ENCODE results near the gene RNF126.

DNA sequence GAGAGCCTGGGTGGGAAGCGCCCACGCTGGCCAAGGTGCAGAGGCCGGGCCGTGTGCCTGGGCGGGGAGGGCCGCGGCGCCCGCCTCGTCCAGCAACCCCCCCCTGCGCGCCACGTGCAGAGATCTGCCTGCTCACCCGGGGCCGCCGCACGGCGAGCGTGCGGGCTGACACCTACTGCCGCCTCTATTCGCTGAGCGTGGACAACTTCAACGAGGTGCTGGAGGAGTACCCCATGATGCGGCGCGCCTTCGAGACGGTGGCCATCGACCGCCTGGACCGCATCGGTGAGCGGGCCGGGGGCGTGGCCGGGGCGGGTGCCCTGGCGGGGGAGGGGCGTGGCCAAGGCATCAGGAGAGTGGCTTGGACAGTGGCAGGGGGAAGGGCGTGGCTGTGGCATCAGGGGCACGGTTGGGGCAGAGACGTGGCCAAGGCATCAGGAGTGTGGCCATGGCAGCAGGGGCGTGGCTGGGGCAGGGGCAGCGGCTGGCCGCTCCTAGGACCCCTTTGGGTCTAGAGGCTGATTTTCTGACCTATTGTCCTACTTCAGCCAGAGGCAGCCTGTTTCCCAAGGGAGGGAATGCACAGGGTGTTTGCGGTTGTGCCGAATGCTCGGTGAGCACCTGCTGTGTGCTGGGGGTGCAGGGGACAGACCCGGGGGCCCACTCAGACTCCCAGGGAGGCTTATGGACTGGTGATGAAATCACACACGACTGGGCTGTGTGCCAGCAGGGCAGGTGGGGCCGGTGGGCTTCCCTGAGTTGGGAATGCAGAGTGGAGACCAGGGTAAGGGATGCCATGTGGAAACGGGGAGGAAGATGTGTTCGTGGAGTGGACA lies 49.1 kb downstream of the RNF126 start:
- TF ChIP-seq CTCF (IDR thresholded peaks at IDR 0.05; ENCODE audit: low read depth, low read length, poor library complexity, severe bottlenecking) (no peak), EZH2phosphoT487 (IDR thresholded peaks at IDR 0.05; ENCODE audit: borderline replicate concordance, low read length) (no peak)

All from DOHH2 (cell line).